Mononuclear cell (primary cell): ENCODE measurements around the gene ZNF683. TPM values are rescaled to one million over a fixed set of nuclear protein-coding genes. Genes with fewer than 3 reads are reported as not detected.
A peak's percentile ranks its signal among the peaks of the same experiment; 100 is the strongest.

ENCODE experiments used
- H3K27me3 ChIP-seq: 2 replicates; pipeline ENCODE4 v1.6.0; 2011; ENCODE audit warnings: low read length, control low read depth; ENCODE audit not compliant: insufficient read depth
- H3K4me1 ChIP-seq: 2 replicates; pipeline ENCODE4 v1.5.1; 2011; ENCODE audit warnings: mild to moderate bottlenecking, low read length, control low read depth; ENCODE audit not compliant: insufficient read depth
- H3K4me3 ChIP-seq: 2 replicates; pipeline ENCODE4 v1.5.1; 2011; ENCODE audit warnings: mild to moderate bottlenecking, low read length, moderate library complexity
- H3K9me3 ChIP-seq: 2 replicates; pipeline ENCODE4 v1.5.1; 2011; ENCODE audit warnings: low read depth, mild to moderate bottlenecking, control low read depth, low read length
- total RNA-seq: library from RNA; depleted of rRNA; stranded (reverse); fragments of >200 nt; gene quantifications from one replicate; pipeline ENCODE4 v1.2.3, GENCODE V29; 2012

Gene ZNF683
- total RNA-seq, 1 donor, result 1.8 TPM

- no peaks in the 10 kb centered on the region for H3K27me3 ChIP-seq
- H3K4me3 ChIP-seq, result no peak overlapping the region
- peaks cover 74% of the 10 kb centered on the region for H3K4me1 ChIP-seq
- H3K9me3 ChIP-seq, result no peaks in the 10 kb centered on the region
Measured at GRCh38 chr1:26372039-26372438, 511 bp downstream of the ZNF683 start.

GRCh38 chr1:26370591-26371382, 1.8 kb downstream of the ZNF683 start:
- Histone ChIP-seq H3K9me3 (no peaks in the 10 kb centered on the region), H3K4me3 (no peak overlapping the region), H3K4me1 (peaks cover 63% of the 10 kb centered on the region), H3K27me3 (no peaks in the 10 kb centered on the region)

- Histone ChIP-seq H3K4me1 (peaks cover 48% of the 10 kb centered on the region), H3K9me3 (no peaks in the 10 kb centered on the region), H3K4me3 (no peak overlapping the region), H3K27me3 (peaks cover 5% of the 10 kb centered on the region)
Measured at GRCh38 chr1:26368486-26368885, 4.1 kb downstream of the ZNF683 start.

GRCh38 chr1:26368006-26368405, 4.5 kb downstream of the ZNF683 start:
- H3K4me1 ChIP-seq, result peaks cover 47% of the 10 kb centered on the region
- H3K9me3 ChIP-seq, result no peaks in the 10 kb centered on the region
- peaks cover 5% of the 10 kb centered on the region for H3K27me3 ChIP-seq
- H3K4me3 ChIP-seq, result no peak overlapping the region

- peaks cover 5% of the 10 kb centered on the region for H3K27me3 ChIP-seq
- H3K4me1 ChIP-seq, result peaks cover 41% of the 10 kb centered on the region
- no peak overlapping the region for H3K4me3 ChIP-seq
- H3K9me3 ChIP-seq, result no peaks in the 10 kb centered on the region
Measured at GRCh38 chr1:26367441-26367840, 5.1 kb downstream of the ZNF683 start.

- Histone ChIP-seq H3K4me1 (peaks cover 28% of the 10 kb centered on the region), H3K27me3 (peaks cover 22% of the 10 kb centered on the region), H3K4me3 (no peak overlapping the region), H3K9me3 (no peaks in the 10 kb centered on the region)
Measured at GRCh38 chr1:26364956-26365355, 7.6 kb downstream of the ZNF683 start.

GRCh38 chr1:26363549-26364448, 8.8 kb downstream of the ZNF683 start:
- Histone ChIP-seq H3K27me3 (peaks cover 30% of the 10 kb centered on the region), H3K4me1 (peaks cover 26% of the 10 kb centered on the region), H3K4me3 (no peak overlapping the region)

GRCh38 chr1:26362331-26362730, 10.2 kb downstream of the ZNF683 start:
- no peak overlapping the region for H3K4me3 ChIP-seq
- H3K27me3 ChIP-seq, result peaks cover 35% of the 10 kb centered on the region
- peaks cover 26% of the 10 kb centered on the region for H3K4me1 ChIP-seq
- no peaks in the 10 kb centered on the region for H3K9me3 ChIP-seq

More at GRCh38 chr1:26363549-26364448, 8.8 kb downstream of the ZNF683 start:
- H3K9me3 ChIP-seq, result no peaks in the 10 kb centered on the region

GRCh38 chr1:26361605-26362122, 10.9 kb downstream of the ZNF683 start:
- Histone ChIP-seq H3K27me3 (peaks cover 35% of the 10 kb centered on the region), H3K4me1 (peaks cover 26% of the 10 kb centered on the region), H3K9me3 (no peaks in the 10 kb centered on the region), H3K4me3 (no peak overlapping the region)

GRCh38 chr1:26360807-26361604, 11.5 kb downstream of the ZNF683 start:
- Histone ChIP-seq H3K27me3 (peaks cover 35% of the 10 kb centered on the region), H3K9me3 (no peaks in the 10 kb centered on the region), H3K4me3 (no peak overlapping the region), H3K4me1 (peaks cover 26% of the 10 kb centered on the region)

GRCh38 chr1:26359981-26360806, 12.4 kb downstream of the ZNF683 start:
- peak overlapping the region; percentile 6 for H3K4me3 ChIP-seq
- peaks cover 26% of the 10 kb centered on the region for H3K4me1 ChIP-seq
- H3K27me3 ChIP-seq, result peaks cover 33% of the 10 kb centered on the region
- no peaks in the 10 kb centered on the region for H3K9me3 ChIP-seq

GRCh38 chr1:26358411-26359384, 13.9 kb downstream of the ZNF683 start:
- no peak overlapping the region for H3K4me3 ChIP-seq
- no peaks in the 10 kb centered on the region for H3K9me3 ChIP-seq
- H3K4me1 ChIP-seq, result peaks cover 20% of the 10 kb centered on the region
- peaks cover 31% of the 10 kb centered on the region for H3K27me3 ChIP-seq

- H3K4me1 ChIP-seq, result peaks cover 14% of the 10 kb centered on the region
- H3K4me3 ChIP-seq, result no peak overlapping the region
- peaks cover 31% of the 10 kb centered on the region for H3K27me3 ChIP-seq
- H3K9me3 ChIP-seq, result no peaks in the 10 kb centered on the region
Measured at GRCh38 chr1:26357121-26357602, 15.4 kb downstream of the ZNF683 start.
